SH-SY5Y (cell line): Measurements from ENCODE around the gene ENDOU.

Source experiments
- GATA2 ChIP-seq: IDR thresholded peaks from 2 replicates; pipeline ENCODE4 v1.6.1; 2011; ENCODE audit warnings: mild to moderate bottlenecking, low read depth, low read length
- GATA3 ChIP-seq: IDR thresholded peaks from 2 replicates; pipeline ENCODE4 v1.6.1; 2011; ENCODE audit warnings: low read depth, mild to moderate bottlenecking, low read length, moderate library complexity

- TF ChIP-seq GATA2 = no peak
- TF ChIP-seq GATA3 = no peak
Measured at GRCh38 chr12:47709671-47710070, 15.6 kb downstream of the ENDOU start.
